Duodenal mucosa (tissue), 2 donors: ENCODE results near the gene MIS18A.

ENCODE experiments used
- H3K27ac ChIP-seq: one replicate; pipeline ENCODE4 v1.7.0; 2013; ENCODE audit warnings: low read depth, low read length
- H3K27me3 ChIP-seq, 2 donors: one replicate each; pipeline ENCODE4 v1.7.0; 2013; ENCODE audit warnings: low read length in 2 of 2, control low read depth in 1 of 2; ENCODE audit not compliant: insufficient read depth in 2 of 2, control insufficient read depth in 1 of 2
- H3K36me3 ChIP-seq, 2 donors: one replicate each; pipeline ENCODE4 v1.7.0; 2013; ENCODE audit warnings: low read length in 2 of 2, control low read depth in 1 of 2; ENCODE audit not compliant: insufficient read depth in 2 of 2, control insufficient read depth in 1 of 2
- H3K4me1 ChIP-seq, 2 donors: one replicate each; pipeline ENCODE4 v1.7.0; 2013; ENCODE audit warnings: low read length in 2 of 2, control low read depth in 1 of 2; ENCODE audit not compliant: insufficient read depth in 2 of 2, control insufficient read depth in 1 of 2
- H3K4me3 ChIP-seq, 2 donors: one replicate each; pipeline ENCODE4 v1.7.0; 2013; ENCODE audit warnings: low read length in 2 of 2, low read depth in 1 of 2
- H3K9ac ChIP-seq, 2 donors: one replicate each; pipeline ENCODE4 v1.7.0; 2013; ENCODE audit warnings: low read length in 2 of 2, low read depth in 1 of 2
- H3K9me3 ChIP-seq, 2 donors: one replicate each; pipeline ENCODE4 v1.7.0; 2013; ENCODE audit warnings: low read length in 2 of 2, control low read depth in 1 of 2; ENCODE audit not compliant: control insufficient read depth in 1 of 2

MIS18A gene, protein sequence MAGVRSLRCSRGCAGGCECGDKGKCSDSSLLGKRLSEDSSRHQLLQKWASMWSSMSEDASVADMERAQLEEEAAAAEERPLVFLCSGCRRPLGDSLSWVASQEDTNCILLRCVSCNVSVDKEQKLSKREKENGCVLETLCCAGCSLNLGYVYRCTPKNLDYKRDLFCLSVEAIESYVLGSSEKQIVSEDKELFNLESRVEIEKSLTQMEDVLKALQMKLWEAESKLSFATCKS

DNA sequence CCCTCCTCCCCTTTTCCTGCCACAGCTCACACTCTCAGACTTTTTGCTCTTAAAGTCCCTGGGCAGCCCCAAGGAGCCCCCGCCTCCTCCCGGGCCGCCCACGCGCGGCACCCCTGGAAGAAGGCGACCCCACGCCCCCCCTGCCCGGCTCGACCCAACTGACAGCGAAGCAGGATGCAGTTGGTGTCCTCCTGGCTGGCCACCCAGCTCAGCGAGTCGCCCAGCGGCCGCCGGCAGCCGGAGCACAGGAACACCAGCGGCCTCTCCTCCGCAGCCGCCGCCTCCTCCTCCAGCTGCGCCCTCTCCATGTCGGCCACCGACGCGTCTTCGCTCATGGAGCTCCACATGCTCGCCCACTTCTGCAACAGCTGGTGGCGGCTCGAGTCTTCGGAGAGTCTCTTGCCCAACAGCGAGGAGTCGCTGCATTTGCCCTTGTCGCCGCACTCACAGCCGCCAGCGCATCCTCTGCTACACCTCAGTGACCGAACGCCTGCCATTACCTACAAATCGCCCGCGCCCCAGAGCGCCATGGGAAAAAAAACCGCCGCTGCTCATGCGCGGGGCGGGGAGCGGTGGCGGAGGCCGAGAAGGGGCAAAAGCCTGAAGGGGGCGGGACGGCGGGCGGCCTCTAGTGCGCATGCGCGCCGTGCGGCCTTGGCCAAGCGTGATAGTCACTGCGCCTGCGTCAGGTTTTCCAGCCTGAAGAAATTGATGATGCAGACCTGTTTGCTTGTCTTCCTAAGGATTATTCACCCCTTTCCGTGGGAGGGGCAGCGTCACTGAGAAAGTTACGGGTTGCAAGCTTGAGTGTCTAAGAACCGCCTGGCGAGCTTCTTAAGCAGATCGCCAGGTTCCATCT, at the start of gene MIS18A:
MIS18A (minus strand) TSS at position 532 of the 859 bp plus-strand sequence; CDS start at position 497, 35 bp downstream.
- H3K27me3 ChIP-seq = no peaks in the 10 kb centered on the region
- H3K9me3 ChIP-seq = no peaks in the 10 kb centered on the region
- peak within 1 kb of the TSS; percentile 78 to 100 for H3K4me3 ChIP-seq
- peaks cover 13 to 17% of the 10 kb centered on the region in 2 donors for H3K4me1 ChIP-seq
- H3K27ac ChIP-seq = no peak within 1 kb of the TSS
- H3K36me3 ChIP-seq = peaks cover 0 to 3% of the 10 kb centered on the region in 2 donors
- H3K9ac ChIP-seq = peak within 1 kb of the TSS; percentile 44 to 80

DNA sequence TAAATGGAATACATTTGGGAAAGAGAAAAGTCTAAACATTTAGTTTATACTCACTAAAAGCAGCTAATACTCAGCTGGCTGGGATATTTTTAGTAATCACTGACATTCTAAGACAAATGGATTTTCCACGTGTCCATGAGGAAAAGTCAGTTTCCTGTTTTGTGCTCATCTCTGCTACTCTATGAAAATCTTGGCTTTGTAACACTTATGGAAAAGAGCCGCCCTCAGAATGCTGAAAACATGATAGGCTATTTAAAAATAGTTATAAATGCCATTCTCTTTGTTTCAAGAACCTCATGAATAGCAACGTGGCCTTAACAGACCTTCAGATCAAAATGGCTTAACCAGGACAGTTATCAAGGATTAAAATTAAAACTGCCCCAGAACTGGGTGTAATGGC, 49.7 kb upstream of the MIS18A start:
- Histone ChIP-seq H3K4me3 (no peak overlapping the region), H3K36me3 (peaks cover 21 to 59% of the 10 kb centered on the region in 2 donors)

DNA sequence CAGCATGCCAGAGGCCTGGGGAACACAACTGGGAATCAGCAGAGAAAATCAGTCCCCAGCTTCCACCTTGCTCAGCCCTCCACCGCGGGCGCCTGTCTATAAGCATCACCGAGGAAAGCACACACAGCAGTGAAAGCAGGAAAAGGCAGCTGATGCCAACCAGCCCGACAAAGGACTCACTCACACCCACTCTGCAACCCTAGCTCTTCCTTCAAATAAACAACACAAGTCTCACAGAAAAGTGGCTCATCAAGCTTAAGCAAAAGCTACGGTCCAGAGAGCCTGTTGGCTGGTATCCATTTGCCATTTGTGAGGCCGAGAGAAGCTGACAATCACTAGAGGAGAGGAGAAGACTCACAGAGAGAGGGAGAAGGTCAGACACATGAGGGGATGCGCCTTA, 46.9 kb upstream of the MIS18A start:
- no peak overlapping the region for H3K9ac ChIP-seq
- H3K36me3 ChIP-seq = peaks cover 26 to 69% of the 10 kb centered on the region in 2 donors
- no peak overlapping the region for H3K27ac ChIP-seq
- H3K9me3 ChIP-seq = no peaks in the 10 kb centered on the region
- no peaks in the 10 kb centered on the region for H3K4me1 ChIP-seq
- no peaks in the 10 kb centered on the region for H3K27me3 ChIP-seq
- no peak overlapping the region for H3K4me3 ChIP-seq

More for the DNA sequence above, 49.7 kb upstream of the MIS18A start:
- Histone ChIP-seq H3K9ac (no peak overlapping the region), H3K9me3 (no peaks in the 10 kb centered on the region), H3K27me3 (no peaks in the 10 kb centered on the region), H3K27ac (no peak overlapping the region), H3K4me1 (no peaks in the 10 kb centered on the region)

DNA sequence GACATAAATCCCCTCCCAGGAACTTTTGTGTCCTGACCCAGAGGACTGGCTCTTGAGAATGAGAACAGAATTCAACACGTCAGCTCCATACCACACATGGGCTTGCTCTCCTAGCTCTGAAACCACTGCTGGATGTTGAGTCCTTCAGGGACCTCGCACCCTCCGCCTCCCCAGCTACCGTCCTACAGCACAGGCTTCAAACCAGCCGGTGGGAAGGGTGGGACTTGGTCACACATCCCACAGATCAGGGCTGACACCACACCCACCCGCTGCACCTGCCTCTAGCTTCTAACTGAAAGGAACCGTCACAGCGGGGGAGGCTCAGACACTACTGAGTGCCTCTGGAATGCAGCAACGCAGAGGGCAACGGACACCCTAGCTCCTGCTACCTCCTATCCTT, 43.8 kb upstream of the MIS18A start:
- H3K9me3 ChIP-seq = no peaks in the 10 kb centered on the region
- no peak overlapping the region for H3K9ac ChIP-seq
- H3K4me3 ChIP-seq = no peak overlapping the region
- H3K27ac ChIP-seq = no peak overlapping the region
- H3K27me3 ChIP-seq = no peaks in the 10 kb centered on the region
- H3K4me1 ChIP-seq = no peaks in the 10 kb centered on the region
- peaks cover 34 to 89% of the 10 kb centered on the region in 2 donors for H3K36me3 ChIP-seq

DNA sequence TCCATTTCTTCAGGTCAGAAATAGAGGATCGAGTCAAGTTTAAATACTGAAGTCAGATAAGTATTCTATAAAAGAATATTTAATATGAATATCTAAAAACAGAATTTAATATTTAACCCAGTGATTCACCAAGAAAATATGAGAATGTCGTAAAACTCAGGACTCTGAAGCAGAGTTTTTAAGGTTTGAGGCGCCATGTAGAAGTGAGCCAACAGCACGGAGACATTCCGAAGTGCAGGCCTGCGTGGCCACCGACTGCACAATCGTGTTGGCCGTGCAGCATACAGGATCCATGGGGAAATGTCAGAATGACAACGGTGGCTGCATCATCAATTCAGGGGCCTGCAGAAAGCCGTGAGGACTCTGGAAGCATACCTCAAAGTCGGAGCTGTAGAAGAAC, 43.3 kb upstream of the MIS18A start:
- Histone ChIP-seq H3K27me3 (no peaks in the 10 kb centered on the region), H3K9me3 (no peaks in the 10 kb centered on the region), H3K27ac (no peak overlapping the region), H3K9ac (no peak overlapping the region), H3K36me3 (peaks cover 39 to 92% of the 10 kb centered on the region in 2 donors), H3K4me1 (no peaks in the 10 kb centered on the region), H3K4me3 (no peak overlapping the region)

DNA sequence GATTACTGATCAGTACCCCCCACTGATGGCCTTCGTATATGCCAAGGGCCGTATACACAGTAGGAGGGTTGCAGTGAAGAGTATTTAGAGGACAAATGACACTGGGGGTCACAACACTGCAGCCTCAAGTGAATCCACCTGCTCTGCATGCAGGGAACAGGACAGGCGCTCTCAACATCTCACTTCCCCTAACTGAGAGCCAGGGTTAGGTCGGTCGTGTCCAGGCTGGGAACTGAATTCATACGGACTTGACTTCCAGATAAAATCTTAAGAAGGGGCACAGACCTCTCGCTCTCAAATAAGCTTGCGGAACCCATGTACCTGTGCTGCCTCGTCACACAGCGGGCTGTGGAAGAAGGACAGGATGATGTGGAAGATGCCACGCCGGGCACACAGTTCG, 42.6 kb upstream of the MIS18A start:
- no peaks in the 10 kb centered on the region for H3K27me3 ChIP-seq
- no peak overlapping the region for H3K27ac ChIP-seq
- H3K9ac ChIP-seq = no peak overlapping the region
- H3K4me1 ChIP-seq = no peaks in the 10 kb centered on the region
- no peaks in the 10 kb centered on the region for H3K9me3 ChIP-seq
- peaks cover 39 to 96% of the 10 kb centered on the region in 2 donors for H3K36me3 ChIP-seq
- H3K4me3 ChIP-seq = no peak overlapping the region

DNA sequence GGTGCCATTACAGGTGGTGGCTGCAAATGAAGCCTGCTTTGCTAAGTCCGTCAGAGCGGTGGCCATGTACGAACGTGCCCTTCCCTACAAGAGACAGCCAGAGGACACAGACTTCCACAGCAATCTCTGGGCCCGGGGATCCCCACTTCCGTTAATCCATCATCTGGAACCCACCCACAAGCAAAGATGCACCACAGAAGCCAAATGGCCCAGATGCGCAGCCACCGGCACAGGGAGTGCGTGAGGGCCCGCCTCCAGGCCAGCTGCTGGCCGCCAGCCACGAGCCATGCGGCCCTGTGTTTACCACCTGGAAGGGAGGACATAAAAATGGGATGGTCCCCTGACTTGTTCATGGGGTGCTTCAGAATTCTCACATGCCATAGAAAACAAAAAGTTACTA, 41.9 kb upstream of the MIS18A start:
- H3K9me3 ChIP-seq = no peaks in the 10 kb centered on the region
- no peaks in the 10 kb centered on the region for H3K4me1 ChIP-seq
- no peak overlapping the region for H3K4me3 ChIP-seq
- H3K36me3 ChIP-seq = peaks cover 38 to 98% of the 10 kb centered on the region in 2 donors
- H3K27me3 ChIP-seq = no peaks in the 10 kb centered on the region
- no peak overlapping the region for H3K9ac ChIP-seq
- no peak overlapping the region for H3K27ac ChIP-seq

DNA sequence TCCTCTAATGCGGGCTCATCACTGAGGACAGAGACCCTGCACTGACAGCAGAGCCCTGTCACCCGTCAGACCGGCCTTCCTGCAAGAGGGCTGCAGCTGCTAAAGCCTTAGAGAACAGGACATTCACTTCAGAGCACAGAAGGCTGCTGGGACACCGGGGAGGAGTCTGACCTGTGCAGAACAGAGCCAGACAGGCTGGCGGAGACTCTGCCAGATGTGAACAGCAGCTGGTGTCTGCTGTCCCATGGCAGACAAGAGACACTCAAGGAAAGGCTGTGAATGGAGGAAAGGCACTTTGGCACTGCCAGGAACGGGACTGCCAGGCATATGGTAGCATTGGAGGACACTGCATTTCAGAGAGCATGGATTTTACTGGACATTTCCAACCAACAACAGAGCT, 41.2 kb upstream of the MIS18A start:
- H3K27ac ChIP-seq = no peak overlapping the region
- no peak overlapping the region for H3K9ac ChIP-seq
- H3K36me3 ChIP-seq = peaks cover 38 to 95% of the 10 kb centered on the region in 2 donors
- no peaks in the 10 kb centered on the region for H3K9me3 ChIP-seq
- H3K4me3 ChIP-seq = no peak overlapping the region
- no peaks in the 10 kb centered on the region for H3K27me3 ChIP-seq
- no peaks in the 10 kb centered on the region for H3K4me1 ChIP-seq

DNA sequence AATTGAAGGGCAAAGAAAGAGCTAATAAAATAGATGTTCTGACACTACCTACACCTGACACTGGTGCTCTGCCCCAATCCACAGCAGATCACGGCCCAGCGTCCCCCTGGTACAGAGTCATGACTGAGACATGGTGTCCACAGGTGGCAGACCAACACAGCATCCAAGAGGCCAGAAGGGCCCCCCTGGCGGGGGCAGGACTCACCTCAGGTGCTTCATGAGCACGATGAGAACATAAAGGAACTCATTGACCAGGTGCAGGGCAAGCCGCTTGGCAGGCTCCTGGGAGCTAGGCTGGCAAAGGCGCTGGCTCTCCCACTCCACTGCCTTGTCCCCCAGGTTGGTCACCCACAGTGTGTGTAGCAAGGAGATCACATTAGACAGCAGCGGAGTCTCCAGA, 40.2 kb upstream of the MIS18A start:
- Histone ChIP-seq H3K9ac (no peak overlapping the region), H3K9me3 (no peaks in the 10 kb centered on the region), H3K4me1 (no peaks in the 10 kb centered on the region), H3K36me3 (peaks cover 39 to 95% of the 10 kb centered on the region in 2 donors), H3K4me3 (no peak overlapping the region), H3K27ac (no peak overlapping the region), H3K27me3 (no peaks in the 10 kb centered on the region)

DNA sequence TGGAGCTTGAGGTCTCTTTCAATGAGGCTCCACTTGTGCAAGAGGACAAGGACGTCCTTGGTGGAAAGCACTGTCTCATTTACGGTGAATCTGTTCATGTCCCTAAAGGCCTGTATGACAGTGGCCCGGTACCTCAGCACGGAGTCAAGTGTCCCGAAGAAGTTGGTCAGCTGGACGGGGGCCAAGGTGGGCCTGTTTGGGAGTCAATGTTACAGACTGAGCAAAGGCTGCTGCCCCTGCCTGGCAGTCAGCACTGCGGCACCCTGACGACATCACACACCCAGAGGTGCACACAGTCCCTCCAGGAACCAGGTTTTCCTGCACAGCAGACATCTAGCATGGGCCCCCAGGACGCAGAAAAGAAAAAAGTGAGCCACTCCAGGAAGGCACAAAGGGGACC, 38.9 kb upstream of the MIS18A start:
- Histone ChIP-seq H3K27me3 (no peaks in the 10 kb centered on the region), H3K4me1 (no peaks in the 10 kb centered on the region), H3K4me3 (no peak overlapping the region), H3K9ac (no peak overlapping the region), H3K9me3 (no peaks in the 10 kb centered on the region), H3K27ac (no peak overlapping the region), H3K36me3 (peaks cover 39 to 90% of the 10 kb centered on the region in 2 donors)
